ENCODE results near the gene COL4A3. TPM values are rescaled to one million over a fixed set of nuclear protein-coding genes. Genes with fewer than 3 reads are reported as not detected.
"Not testable (repeated sequence)": the region's sequence is repeated elsewhere in the genome, so short reads cannot be mapped to it uniquely, and the experiment has no call there.

Gene COL4A3
- polyA plus RNA-seq, 3 donors = 0.24 to 0.78 (median 0.56) TPM

GRCh38 chr2:227192491-227192890 is 28.1 kb downstream of the COL4A3 start:
- H3K27ac ChIP-seq (ENCODE audit: low read depth, low read length) = no peak overlapping the region
- 90 to 95% (median 95%) methylated on average over 3 of the region's 3 CpGs for WGBS, 3 donors

- WGBS, 3 donors = 50 to 79% (median 77%) methylated on average over 2 of the region's 2 CpGs
- H3K27ac ChIP-seq (ENCODE audit: low read depth, low read length) = no peak overlapping the region
Observed at GRCh38 chr2:227194219-227194618, 29.8 kb downstream of the COL4A3 start.

GRCh38 chr2:227198866-227199265 is 34.4 kb downstream of the COL4A3 start:
- WGBS, 3 donors = 71 to 73% (median 73%) methylated on average over 3 of the region's 3 CpGs
- no peak overlapping the region for H3K27ac ChIP-seq (ENCODE audit: low read depth, low read length)

- 67 to 91% (median 85%) methylated on average over 2 of the region's 2 CpGs for WGBS, 3 donors
- no peak overlapping the region for H3K27ac ChIP-seq (ENCODE audit: low read depth, low read length)
Observed at GRCh38 chr2:227201771-227202170, 37.3 kb downstream of the COL4A3 start.

- 93 to 95% (median 94%) methylated on average over 4 of the region's 4 CpGs for WGBS, 3 donors
- no peak overlapping the region for H3K27ac ChIP-seq (ENCODE audit: low read depth, low read length)
Observed at GRCh38 chr2:227204452-227204851, 40.0 kb downstream of the COL4A3 start.

GRCh38 chr2:227205701-227206100 is 41.3 kb downstream of the COL4A3 start:
- WGBS, 3 donors = 72 to 83% (median 80%) methylated on average over 4 of the region's 4 CpGs
- no peak overlapping the region for H3K27ac ChIP-seq (ENCODE audit: low read depth, low read length)

- WGBS, 3 donors = 81 to 88% (median 84%) methylated on average over 9 of the region's 9 CpGs
- H3K27ac ChIP-seq (ENCODE audit: low read depth, low read length) = no peak overlapping the region
Observed at GRCh38 chr2:227206406-227206805, 42.0 kb downstream of the COL4A3 start.

- 67 to 87% (median 84%) methylated on average over 2 of the region's 2 CpGs for WGBS, 3 donors
- no peak overlapping the region for H3K27ac ChIP-seq (ENCODE audit: low read depth, low read length)
Observed at GRCh38 chr2:227207573-227207972, 43.1 kb downstream of the COL4A3 start.

GRCh38 chr2:227214622-227215041 is 50.2 kb downstream of the COL4A3 start:
- H3K27ac ChIP-seq (ENCODE audit: low read depth, low read length) = no peak overlapping the region
- WGBS, 3 donors = 70 to 88% (median 79%) methylated on average over 3 of the region's 3 CpGs

GRCh38 chr2:227219312-227220105 is 55.1 kb downstream of the COL4A3 start:
- H3K27ac ChIP-seq (ENCODE audit: low read depth, low read length) = no peak overlapping the region
- WGBS, 3 donors = 51 to 66% (median 62%) methylated on average over 4 of the region's 4 CpGs

- 0 to 50% (median 0%) methylated on average over 1 of the region's 1 CpG for WGBS, 3 donors
- no peak overlapping the region for H3K27ac ChIP-seq (ENCODE audit: low read depth, low read length)
Observed at GRCh38 chr2:227221120-227221519, 56.7 kb downstream of the COL4A3 start.

GRCh38 chr2:227222292-227222691 is 57.9 kb downstream of the COL4A3 start:
- WGBS, 3 donors = 48 to 66% (median 62%) methylated on average over 4 of the region's 4 CpGs

GRCh38 chr2:227225641-227226040 is 61.2 kb downstream of the COL4A3 start:
- not testable (repeated sequence) for H3K27ac ChIP-seq (ENCODE audit: low read depth, low read length)
- 90 to 91% (median 90%) methylated on average over 6 of the region's 6 CpGs for WGBS, 3 donors

More at GRCh38 chr2:227222292-227222691, 57.9 kb downstream of the COL4A3 start:
- no peak overlapping the region for H3K27ac ChIP-seq (ENCODE audit: low read depth, low read length)

GRCh38 chr2:227228061-227228667 is 63.7 kb downstream of the COL4A3 start:
- WGBS, 3 donors = 39 to 68% (median 65%) methylated on average over 14 of the region's 14 CpGs
- H3K27ac ChIP-seq (ENCODE audit: low read depth, low read length) = no peak overlapping the region

GRCh38 chr2:227230151-227230550 is 65.7 kb downstream of the COL4A3 start:
- 59 to 83% (median 82%) methylated on average over 2 of the region's 2 CpGs for WGBS, 3 donors

GRCh38 chr2:227234429-227234828 is 70.0 kb downstream of the COL4A3 start:
- H3K27ac ChIP-seq (ENCODE audit: low read depth, low read length) = no peak overlapping the region
- WGBS, 3 donors = 90 to 95% (median 93%) methylated on average over 2 of the region's 2 CpGs

More at GRCh38 chr2:227230151-227230550, 65.7 kb downstream of the COL4A3 start:
- no peak overlapping the region for H3K27ac ChIP-seq (ENCODE audit: low read depth, low read length)

GRCh38 chr2:227237786-227238185 is 73.4 kb downstream of the COL4A3 start:
- H3K27ac ChIP-seq (ENCODE audit: low read depth, low read length) = no peak overlapping the region
- WGBS, 3 donors = 34 to 66% (median 54%) methylated on average over 5 of the region's 5 CpGs

GRCh38 chr2:227238238-227239237 is 74.1 kb downstream of the COL4A3 start:
- no peak overlapping the region for H3K27ac ChIP-seq (ENCODE audit: low read depth, low read length)
- WGBS, 3 donors = 25 to 43% (median 37%) methylated on average over 10 of the region's 10 CpGs

- WGBS, 3 donors = 65 to 87% (median 68%) methylated on average over 2 of the region's 2 CpGs
- no peak overlapping the region for H3K27ac ChIP-seq (ENCODE audit: low read depth, low read length)
Observed at GRCh38 chr2:227241005-227241404, 76.6 kb downstream of the COL4A3 start.

Data from adipose tissue (tissue), 3 donors.